ENCODE data around the gene DUS4L.

GRCh38 chr7:107570298-107570697, 6.5 kb downstream of the DUS4L start:
- TF ChIP-seq, protein P1, sequence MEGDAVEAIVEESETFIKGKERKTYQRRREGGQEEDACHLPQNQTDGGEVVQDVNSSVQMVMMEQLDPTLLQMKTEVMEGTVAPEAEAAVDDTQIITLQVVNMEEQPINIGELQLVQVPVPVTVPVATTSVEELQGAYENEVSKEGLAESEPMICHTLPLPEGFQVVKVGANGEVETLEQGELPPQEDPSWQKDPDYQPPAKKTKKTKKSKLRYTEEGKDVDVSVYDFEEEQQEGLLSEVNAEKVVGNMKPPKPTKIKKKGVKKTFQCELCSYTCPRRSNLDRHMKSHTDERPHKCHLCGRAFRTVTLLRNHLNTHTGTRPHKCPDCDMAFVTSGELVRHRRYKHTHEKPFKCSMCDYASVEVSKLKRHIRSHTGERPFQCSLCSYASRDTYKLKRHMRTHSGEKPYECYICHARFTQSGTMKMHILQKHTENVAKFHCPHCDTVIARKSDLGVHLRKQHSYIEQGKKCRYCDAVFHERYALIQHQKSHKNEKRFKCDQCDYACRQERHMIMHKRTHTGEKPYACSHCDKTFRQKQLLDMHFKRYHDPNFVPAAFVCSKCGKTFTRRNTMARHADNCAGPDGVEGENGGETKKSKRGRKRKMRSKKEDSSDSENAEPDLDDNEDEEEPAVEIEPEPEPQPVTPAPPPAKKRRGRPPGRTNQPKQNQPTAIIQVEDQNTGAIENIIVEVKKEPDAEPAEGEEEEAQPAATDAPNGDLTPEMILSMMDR (IDR thresholded peaks at IDR 0.05; ENCODE audit: low read length) = no peak
- TF ChIP-seq EZH2 (optimal IDR thresholded peaks at IDR 0.05; ENCODE audit: low read depth, low read length) (no peak), EZH2phosphoT487 (IDR thresholded peaks at IDR 0.05; ENCODE audit: low read length) (no peak)

Data from MM.1S (cell line).